SW 1271 (cell line): ENCODE measurements around the gene PCP2.

ENCODE experiments used
- DNase-seq, 2 experiments: peaks; one replicate each; lab custom pipeline; 2025; lab: John Stamatoyannopoulos, UW

PCP2 gene

DNA sequence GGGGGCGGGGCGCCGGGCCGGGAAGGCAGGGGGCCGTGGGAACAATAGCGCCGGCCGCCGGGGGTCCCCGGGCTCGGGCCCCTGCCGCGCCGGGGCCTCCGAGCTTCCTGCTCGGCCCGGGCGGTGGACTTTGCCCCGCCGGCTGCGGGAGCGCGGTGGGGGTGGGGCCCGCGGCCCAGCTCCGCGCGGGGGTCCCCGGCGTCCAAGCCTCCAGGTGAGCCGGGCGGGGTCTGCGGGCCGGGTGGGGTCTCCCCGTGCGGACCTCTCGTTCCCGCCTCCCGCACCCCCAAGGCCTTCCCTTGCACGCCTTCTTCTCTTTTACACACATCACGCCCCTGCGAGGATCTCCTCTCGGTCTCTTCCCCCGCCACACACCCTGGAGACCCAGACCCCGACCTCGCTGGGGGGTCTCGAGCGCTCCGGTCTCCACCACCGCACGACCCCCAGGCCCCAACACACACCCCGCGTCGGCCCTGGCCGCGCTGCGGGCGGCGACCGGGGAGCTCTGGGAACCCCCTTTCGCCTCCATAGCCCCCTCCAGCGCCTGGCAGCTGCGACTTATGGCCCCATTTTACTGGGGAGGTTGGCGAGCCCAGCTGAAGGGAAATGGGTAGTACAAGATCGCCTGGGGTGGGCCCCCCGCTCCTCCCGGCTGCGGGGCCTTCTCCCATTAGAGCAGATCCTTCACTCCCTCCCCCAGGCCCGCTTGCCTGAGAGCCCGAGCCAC lies 37.1 kb downstream of the PCP2 start:
- DNase-seq = no peak

- DNase-seq = no peak
These were observed 37.9 kb downstream of the PCP2 start, which contains the start of gene CAMSAP3 for GRCh38 chr19:7595466-7596133. TSS of gene CAMSAP3 (plus strand) at chr19:7595863. CDS start at chr19:7596003, 140 bp downstream.

DNA sequence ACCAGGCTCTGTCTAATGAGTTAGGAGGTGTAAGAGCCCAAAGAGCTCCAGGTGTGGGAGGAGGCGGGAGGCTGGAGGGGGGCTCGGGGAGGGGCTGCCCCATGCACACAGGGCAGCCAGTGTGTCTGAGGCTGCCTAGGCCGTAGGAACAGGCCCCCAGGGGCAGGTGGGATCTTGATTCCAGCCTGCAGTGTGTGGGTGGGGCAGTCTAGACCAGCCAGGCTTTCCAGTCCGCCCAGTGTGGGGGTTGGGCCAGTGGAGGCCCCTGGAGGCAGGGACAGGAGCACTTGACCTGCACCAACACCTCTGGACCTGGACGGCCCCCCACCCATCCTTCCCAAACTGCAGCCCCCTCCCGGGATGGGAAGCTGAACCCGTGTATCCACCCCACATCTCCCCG lies 43.3 kb downstream of the PCP2 start:
- DNase-seq = no peak

DNA sequence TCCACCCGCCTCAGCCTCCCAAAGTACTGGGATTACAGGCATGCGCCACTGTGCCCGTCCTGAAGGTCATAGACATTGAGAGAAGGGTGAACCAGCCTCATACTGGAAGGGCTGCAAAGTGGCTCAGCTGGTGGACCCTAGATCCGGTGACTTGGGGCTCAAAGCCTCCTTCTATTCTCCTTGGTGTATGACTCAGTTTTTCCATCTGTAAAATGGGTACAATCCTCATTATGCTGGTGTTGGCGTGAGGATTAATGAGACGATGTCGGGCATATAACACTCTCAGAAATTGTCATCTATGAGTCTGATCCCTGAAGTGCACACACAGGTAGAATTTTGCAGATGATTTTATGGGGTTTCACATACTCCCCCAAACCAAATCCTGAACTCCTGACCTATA lies 43.7 kb downstream of the PCP2 start:
- DNase-seq = no peak

GRCh38 chr19:7582446-7582845 lies 51.1 kb downstream of the PCP2 start:
- no peak for DNase-seq
